ENCODE results near the gene OLA1.

Gene OLA1

GRCh38 chr2:174198846-174199564, 49.3 kb downstream of the OLA1 start:
- no peak overlapping the region for H3K4me3 ChIP-seq (ENCODE audit: control insufficient read depth in 1 of 7, extremely low read depth in 1 of 7, insufficient read depth in 4 of 7, low read depth in 2 of 7, low read length in 6 of 7)
- H3K9me3 ChIP-seq (ENCODE audit: control extremely low read depth in 1 of 5, control insufficient read depth in 4 of 5, insufficient read depth in 2 of 5, low read depth in 1 of 5, low read length in 4 of 5): peaks cover 0 to 3% (median under 1%) of the 10 kb centered on the region in 5 experiments
- ChIA-PET CTCF (interaction anchor here (0.7 to 1.0 kb wide), 2 partner anchors 8 to 394 kb away, joined by 3 read pairs; no protein-coding TSS in a partner anchor), POLR2A (interaction anchor here (0.6 kb wide), 1 partner anchor 19 kb away, joined by 3 read pairs; no protein-coding TSS in a partner anchor)
- no CpG with 5 or more reads among the region's 2 CpGs for WGBS (ENCODE audit: insufficient coverage)
- no peak for DNase-seq
- H3K27ac ChIP-seq (ENCODE audit: insufficient read depth in 1 of 2, low read depth in 1 of 2, low read length in 2 of 2, poor library complexity in 1 of 2, severe bottlenecking in 2 of 2): no peak overlapping the region
- no peaks in the 10 kb centered on the region for H3K4me1 ChIP-seq (ENCODE audit: control extremely low read depth in 1 of 4, control insufficient read depth in 4 of 4, insufficient read depth in 4 of 4, low read length in 3 of 4)
- H3K36me3 ChIP-seq (ENCODE audit: control insufficient read depth in 4 of 4, insufficient read depth in 4 of 4, low read length in 3 of 4): peaks cover 0 to 10% (median 5%) of the 10 kb centered on the region in 4 experiments
- H3K27me3 ChIP-seq (replicated peaks in 2 of 5; ENCODE audit: control insufficient read depth in 4 of 5, insufficient read depth in 5 of 5, low read length in 4 of 5): no peaks in the 10 kb centered on the region

- Histone ChIP-seq H3K27me3 (replicated peaks in 2 of 5; ENCODE audit: control insufficient read depth in 4 of 5, insufficient read depth in 5 of 5, low read length in 4 of 5) (no peaks in the 10 kb centered on the region), H3K27ac (ENCODE audit: insufficient read depth in 1 of 2, low read depth in 1 of 2, low read length in 2 of 2, poor library complexity in 1 of 2, severe bottlenecking in 2 of 2) (no peak overlapping the region), H3K36me3 (ENCODE audit: control insufficient read depth in 4 of 4, insufficient read depth in 4 of 4, low read length in 3 of 4) (peaks cover 2 to 12% (median 4%) of the 10 kb centered on the region in 4 experiments), H3K9me3 (ENCODE audit: control extremely low read depth in 1 of 5, control insufficient read depth in 4 of 5, insufficient read depth in 2 of 5, low read depth in 1 of 5, low read length in 4 of 5) (peaks cover 0 to 16% (median 3%) of the 10 kb centered on the region in 5 experiments), H3K4me3 (ENCODE audit: control insufficient read depth in 1 of 7, extremely low read depth in 1 of 7, insufficient read depth in 4 of 7, low read depth in 2 of 7, low read length in 6 of 7) (no peak overlapping the region), H3K4me1 (ENCODE audit: control extremely low read depth in 1 of 4, control insufficient read depth in 4 of 4, insufficient read depth in 4 of 4, low read length in 3 of 4) (no peaks in the 10 kb centered on the region)
- DNase-seq: no peak
- ChIA-PET CTCF (no interaction called here), POLR2A (no interaction called here)
Measured at GRCh38 chr2:174195253-174195652, 53.1 kb downstream of the OLA1 start.

- Histone ChIP-seq H3K27me3 (replicated peaks in 2 of 5; ENCODE audit: control insufficient read depth in 4 of 5, insufficient read depth in 5 of 5, low read length in 4 of 5) (no peaks in the 10 kb centered on the region), H3K36me3 (ENCODE audit: control insufficient read depth in 4 of 4, insufficient read depth in 4 of 4, low read length in 3 of 4) (peaks cover 2 to 9% (median 4%) of the 10 kb centered on the region in 4 experiments), H3K9me3 (ENCODE audit: control extremely low read depth in 1 of 5, control insufficient read depth in 4 of 5, insufficient read depth in 2 of 5, low read depth in 1 of 5, low read length in 4 of 5) (peaks cover 0 to 16% (median 3%) of the 10 kb centered on the region in 5 experiments), H3K4me3 (ENCODE audit: control insufficient read depth in 1 of 7, extremely low read depth in 1 of 7, insufficient read depth in 4 of 7, low read depth in 2 of 7, low read length in 6 of 7) (no peak overlapping the region), H3K27ac (ENCODE audit: insufficient read depth in 1 of 2, low read depth in 1 of 2, low read length in 2 of 2, poor library complexity in 1 of 2, severe bottlenecking in 2 of 2) (no peak overlapping the region), H3K4me1 (ENCODE audit: control extremely low read depth in 1 of 4, control insufficient read depth in 4 of 4, insufficient read depth in 4 of 4, low read length in 3 of 4) (no peaks in the 10 kb centered on the region)
- DNase-seq: no peak
- POLR2A ChIA-PET: no interaction called here
- WGBS (ENCODE audit: insufficient coverage): no CpG with 5 or more reads among the region's 4 CpGs
- CTCF ChIA-PET: interaction anchor here (1.1 kb wide), 1 partner anchor 24 kb away, joined by 4 read pairs; no protein-coding TSS in a partner anchor
Measured at GRCh38 chr2:174193737-174194136, 54.6 kb downstream of the OLA1 start.

- Histone ChIP-seq H3K9me3 (ENCODE audit: control extremely low read depth in 1 of 5, control insufficient read depth in 4 of 5, insufficient read depth in 2 of 5, low read depth in 1 of 5, low read length in 4 of 5) (peaks cover 0 to 16% (median 3%) of the 10 kb centered on the region in 5 experiments), H3K36me3 (ENCODE audit: control insufficient read depth in 4 of 4, insufficient read depth in 4 of 4, low read length in 3 of 4) (peaks cover 3 to 13% (median 4%) of the 10 kb centered on the region in 4 experiments), H3K4me1 (ENCODE audit: control extremely low read depth in 1 of 4, control insufficient read depth in 4 of 4, insufficient read depth in 4 of 4, low read length in 3 of 4) (no peaks in the 10 kb centered on the region), H3K4me3 (ENCODE audit: control insufficient read depth in 1 of 7, extremely low read depth in 1 of 7, insufficient read depth in 4 of 7, low read depth in 2 of 7, low read length in 6 of 7) (no peak overlapping the region), H3K27me3 (replicated peaks in 2 of 5; ENCODE audit: control insufficient read depth in 4 of 5, insufficient read depth in 5 of 5, low read length in 4 of 5) (no peaks in the 10 kb centered on the region), H3K27ac (ENCODE audit: insufficient read depth in 1 of 2, low read depth in 1 of 2, low read length in 2 of 2, poor library complexity in 1 of 2, severe bottlenecking in 2 of 2) (no peak overlapping the region)
- WGBS (ENCODE audit: insufficient coverage): 31% methylated on average over 1 of the region's 4 CpGs
- peak in 1 of 3 donors; percentile 26 for DNase-seq
- POLR2A ChIA-PET: no interaction called here
- CTCF ChIA-PET: interaction anchor here (1.1 kb wide), 1 partner anchor 25 kb away, joined by 4 read pairs; no protein-coding TSS in a partner anchor
Measured at GRCh38 chr2:174192664-174193063, 55.7 kb downstream of the OLA1 start.

- Histone ChIP-seq H3K9me3 (ENCODE audit: control extremely low read depth in 1 of 5, control insufficient read depth in 4 of 5, insufficient read depth in 2 of 5, low read depth in 1 of 5, low read length in 4 of 5) (peaks cover 0 to 16% (median 3%) of the 10 kb centered on the region in 5 experiments), H3K36me3 (ENCODE audit: control insufficient read depth in 4 of 4, insufficient read depth in 4 of 4, low read length in 3 of 4) (peaks cover 3 to 19% (median 7%) of the 10 kb centered on the region in 4 experiments), H3K4me1 (ENCODE audit: control extremely low read depth in 1 of 4, control insufficient read depth in 4 of 4, insufficient read depth in 4 of 4, low read length in 3 of 4) (no peaks in the 10 kb centered on the region), H3K27me3 (replicated peaks in 2 of 5; ENCODE audit: control insufficient read depth in 4 of 5, insufficient read depth in 5 of 5, low read length in 4 of 5) (no peaks in the 10 kb centered on the region), H3K27ac (ENCODE audit: insufficient read depth in 1 of 2, low read depth in 1 of 2, low read length in 2 of 2, poor library complexity in 1 of 2, severe bottlenecking in 2 of 2) (no peak overlapping the region), H3K4me3 (ENCODE audit: control insufficient read depth in 1 of 7, extremely low read depth in 1 of 7, insufficient read depth in 4 of 7, low read depth in 2 of 7, low read length in 6 of 7) (no peak overlapping the region)
- no peak for DNase-seq
- ChIA-PET POLR2A (no interaction called here), CTCF (no interaction called here)
- 100% methylated on average over 2 of the region's 6 CpGs for WGBS (ENCODE audit: insufficient coverage)
Measured at GRCh38 chr2:174191342-174192074, 56.8 kb downstream of the OLA1 start.

- no peak for DNase-seq
- no peak overlapping the region for H3K27ac ChIP-seq (ENCODE audit: insufficient read depth in 1 of 2, low read depth in 1 of 2, low read length in 2 of 2, poor library complexity in 1 of 2, severe bottlenecking in 2 of 2)
- H3K27me3 ChIP-seq (replicated peaks in 2 of 5; ENCODE audit: control insufficient read depth in 4 of 5, insufficient read depth in 5 of 5, low read length in 4 of 5): no peaks in the 10 kb centered on the region
- CTCF ChIA-PET: no interaction called here
- no peaks in the 10 kb centered on the region for H3K4me1 ChIP-seq (ENCODE audit: control extremely low read depth in 1 of 4, control insufficient read depth in 4 of 4, insufficient read depth in 4 of 4, low read length in 3 of 4)
- POLR2A ChIA-PET: no interaction called here
- peaks cover 2 to 21% (median 5%) of the 10 kb centered on the region in 4 experiments for H3K36me3 ChIP-seq (ENCODE audit: control insufficient read depth in 4 of 4, insufficient read depth in 4 of 4, low read length in 3 of 4)
- 89% methylated on average over 1 of the region's 1 CpG for WGBS (ENCODE audit: insufficient coverage)
- no peaks in the 10 kb centered on the region for H3K9me3 ChIP-seq (ENCODE audit: control extremely low read depth in 1 of 5, control insufficient read depth in 4 of 5, insufficient read depth in 2 of 5, low read depth in 1 of 5, low read length in 4 of 5)
- no peak overlapping the region for H3K4me3 ChIP-seq (ENCODE audit: control insufficient read depth in 1 of 7, extremely low read depth in 1 of 7, insufficient read depth in 4 of 7, low read depth in 2 of 7, low read length in 6 of 7)
Measured at GRCh38 chr2:174184915-174185314, 63.4 kb downstream of the OLA1 start.

GRCh38 chr2:174184504-174184903, 63.8 kb downstream of the OLA1 start:
- DNase-seq: no peak
- WGBS (ENCODE audit: insufficient coverage): 91% methylated on average over 1 of the region's 2 CpGs
- peaks cover 2 to 21% (median 5%) of the 10 kb centered on the region in 4 experiments for H3K36me3 ChIP-seq (ENCODE audit: control insufficient read depth in 4 of 4, insufficient read depth in 4 of 4, low read length in 3 of 4)
- H3K4me3 ChIP-seq (ENCODE audit: control insufficient read depth in 1 of 7, extremely low read depth in 1 of 7, insufficient read depth in 4 of 7, low read depth in 2 of 7, low read length in 6 of 7): no peak overlapping the region
- no peaks in the 10 kb centered on the region for H3K27me3 ChIP-seq (replicated peaks in 2 of 5; ENCODE audit: control insufficient read depth in 4 of 5, insufficient read depth in 5 of 5, low read length in 4 of 5)
- no peaks in the 10 kb centered on the region for H3K4me1 ChIP-seq (ENCODE audit: control extremely low read depth in 1 of 4, control insufficient read depth in 4 of 4, insufficient read depth in 4 of 4, low read length in 3 of 4)
- H3K9me3 ChIP-seq (ENCODE audit: control extremely low read depth in 1 of 5, control insufficient read depth in 4 of 5, insufficient read depth in 2 of 5, low read depth in 1 of 5, low read length in 4 of 5): no peaks in the 10 kb centered on the region
- ChIA-PET CTCF (no interaction called here), POLR2A (no interaction called here)
- no peak overlapping the region for H3K27ac ChIP-seq (ENCODE audit: insufficient read depth in 1 of 2, low read depth in 1 of 2, low read length in 2 of 2, poor library complexity in 1 of 2, severe bottlenecking in 2 of 2)

Data from common myeloid progenitor, CD34-positive (primary cell).